Naive thymus-derived CD4-positive, alpha-beta T cell (primary cell): Measurements from ENCODE around the gene ACAN. TPM values are rescaled to one million over a fixed set of nuclear protein-coding genes. Genes with fewer than 3 reads are reported as not detected.

ENCODE experiments used
- ATAC-seq: fragments of 150-1000 bp; cut with Tn5 transposase; 2 replicates; pipeline ENCODE4 v1.10.0; 2021; ENCODE audit warnings: mild to moderate bottlenecking, moderate library complexity
- CTCF ChIA-PET: fragments of 350-600 bp; sonication (Branson Sonifier 250); formaldehyde crosslinking; loops from one replicate; lab custom pipeline; 2021; ENCODE audit warnings: antibody characterized with exemption; lab: Charles Lee
- POLR2A ChIA-PET: fragments of 350-600 bp; sonication (Branson Sonifier 250); formaldehyde crosslinking; loops from one replicate; lab custom pipeline; 2021; ENCODE audit warnings: antibody characterized with exemption, inconsistent platforms; lab: Charles Lee
- DNase-seq, 9 donors: peaks; one replicate each; pipeline versions ENCODE4 v3.0.0 to v3.0.0-alpha.2; 2020 to 2022; ENCODE audit warnings: mixed read lengths in 1 of 9
- H3K27ac ChIP-seq: one replicate; pipeline ENCODE4 v1.7.0; 2013; ENCODE audit warnings: mild to moderate bottlenecking, low read depth, low read length, moderate library complexity
- H3K27me3 ChIP-seq, 2 donors: one replicate each; pipeline ENCODE4 v1.7.0; 2013; ENCODE audit warnings: low read length in 2 of 2, mild to moderate bottlenecking in 2 of 2, moderate library complexity in 2 of 2; ENCODE audit not compliant: control insufficient read depth in 2 of 2, insufficient read depth in 2 of 2
- H3K36me3 ChIP-seq, 3 experiments: 1 replicate in 2 of 3; 2 replicates in 1 of 3; pipeline ENCODE4 v1.7.0; 2013; ENCODE audit warnings: low read length in 3 of 3, mild to moderate bottlenecking in 3 of 3, moderate library complexity in 1 of 3; ENCODE audit not compliant: insufficient read depth in 3 of 3, control insufficient read depth in 2 of 3
- H3K4me1 ChIP-seq, 2 donors: one replicate each; pipeline ENCODE4 v1.7.0; 2013; ENCODE audit warnings: low read length in 2 of 2, mild to moderate bottlenecking in 2 of 2, moderate library complexity in 1 of 2; ENCODE audit not compliant: control insufficient read depth in 2 of 2, insufficient read depth in 2 of 2
- H3K4me3 ChIP-seq: 2 replicates; pipeline ENCODE4 v1.7.0; 2013; ENCODE audit warnings: mild to moderate bottlenecking, low read length
- H3K9me3 ChIP-seq, 3 experiments: 1 replicate in 2 of 3; 2 replicates in 1 of 3; pipeline ENCODE4 v1.7.0; 2013; ENCODE audit warnings: low read length in 3 of 3; ENCODE audit not compliant: control insufficient read depth in 2 of 3
- H3K27ac Mint-ChIP-seq, 9 donors: one replicate each; pipeline ENCODE4 v1.8.0; 2020 to 2022; ENCODE audit warnings: mixed read lengths in 9 of 9, mild to moderate bottlenecking in 8 of 9, moderate library complexity in 5 of 9, inconsistent platforms in 2 of 9
- H3K27me3 Mint-ChIP-seq, 5 donors: one replicate each; pipeline ENCODE4 v1.8.0; 2021 to 2022; ENCODE audit warnings: mixed read lengths in 5 of 5, mild to moderate bottlenecking in 1 of 5
- H3K36me3 Mint-ChIP-seq, 5 donors: one replicate each; pipeline ENCODE4 v1.8.0; 2020 to 2022; ENCODE audit warnings: mixed read lengths in 5 of 5, mild to moderate bottlenecking in 3 of 5, inconsistent platforms in 1 of 5
- H3K4me1 Mint-ChIP-seq, 7 donors: one replicate each; pipeline ENCODE4 v1.8.0; 2020 to 2022; ENCODE audit warnings: mixed read lengths in 7 of 7, mild to moderate bottlenecking in 3 of 7, inconsistent platforms in 1 of 7
- H3K4me3 Mint-ChIP-seq, 10 donors: one replicate each; pipeline ENCODE4 v1.8.0; 2020 to 2022; ENCODE audit warnings: mild to moderate bottlenecking in 10 of 10, mixed read lengths in 10 of 10, moderate library complexity in 6 of 10, inconsistent platforms in 2 of 10
- H3K9me3 Mint-ChIP-seq, 11 donors: one replicate each; pipeline ENCODE4 v1.8.0; 2020 to 2022; ENCODE audit warnings: mixed read lengths in 11 of 11, mild to moderate bottlenecking in 4 of 11, inconsistent platforms in 1 of 11, moderate library complexity in 1 of 11
- intact Hi-C, 2 donors: fragments of 100-400 bp; cut with micrococcal nuclease; formaldehyde crosslinking; loops; one replicate each; pipeline ENCODE4 v1.15.1; 2023
- polyA plus RNA-seq, 2 donors: library from polyadenylated mRNA; unstranded; fragments of 300-500 nt; fragmentation: Illumina TruSeq; gene quantifications; one replicate each; pipeline ENCODE4 v1.2.3, GENCODE V29; 2021
- total RNA-seq, 6 experiments: library from RNA in 5 of 6; stranded (reverse) in 5 of 6; gene quantifications; 1 replicate in 5 of 6; 2 replicates in 1 of 6; pipeline ENCODE4 v1.2.3 and lab custom pipeline; 2021 to 2026

ACAN gene
- total and polyA plus RNA-seq, 7 experiments from 2014 or later, result 0.04 TPM; not detected in 6

DNA sequence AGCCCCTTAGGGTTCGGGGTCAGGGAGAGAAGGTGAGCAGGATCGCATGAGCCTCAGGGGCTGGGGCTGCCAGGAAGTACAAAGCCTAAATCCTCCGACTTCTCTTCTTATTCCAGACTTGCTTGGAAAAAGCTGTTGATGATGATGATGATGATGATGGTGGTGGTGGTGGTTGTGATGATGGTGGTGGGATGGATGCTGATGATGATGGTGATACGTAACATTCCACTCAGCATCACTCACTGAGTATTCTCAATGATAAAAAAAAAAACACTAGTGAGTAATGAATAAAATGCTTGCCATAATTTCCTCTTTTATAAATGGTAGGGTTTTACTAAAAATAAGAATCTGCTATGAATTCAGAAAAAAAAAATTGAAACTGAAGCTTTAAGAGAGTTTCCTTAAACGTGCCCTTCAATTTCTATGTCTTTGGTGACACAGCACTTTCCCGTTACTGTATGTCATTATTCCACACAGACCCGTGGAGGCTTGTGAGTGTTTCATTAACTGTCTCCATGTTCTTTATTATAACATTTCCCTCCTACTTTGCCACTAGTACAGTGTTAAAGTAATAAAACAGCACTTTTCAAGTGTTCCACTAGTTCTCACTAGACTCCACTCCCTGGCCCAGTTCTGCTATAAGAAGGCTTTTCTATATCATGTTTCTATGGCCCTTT is 5.4 kb upstream of the ACAN start:
- Mint-ChIP-seq H3K27ac (no peak overlapping the region), H3K4me3 (no peak overlapping the region), H3K4me1 (peaks cover 2 to 7% (median 4%) of the 10 kb centered on the region in 7 donors), H3K36me3 (peaks cover 0 to 9% (median 0%) of the 10 kb centered on the region in 5 donors), H3K27me3 (peaks cover 65 to 91% (median 78%) of the 10 kb centered on the region in 5 donors), H3K9me3 (peaks cover 0 to 1% (median 0%) of the 10 kb centered on the region in 11 donors)
- no peaks in the 10 kb centered on the region for H3K27me3 ChIP-seq
- H3K9me3 ChIP-seq, result no peaks in the 10 kb centered on the region
- ChIA-PET CTCF (no interaction called here), POLR2A (interaction anchor here (0.6 kb wide), 1 partner anchor 91 kb away, joined by 5 read pairs; no protein-coding TSS in a partner anchor)
- no peak overlapping the region for H3K4me3 ChIP-seq
- H3K4me1 ChIP-seq, result no peaks in the 10 kb centered on the region
- intact Hi-C loops, result no loop called here
- no peak for DNase-seq
- H3K36me3 ChIP-seq, result no peaks in the 10 kb centered on the region
- ATAC-seq, result no peak
- no peak overlapping the region for H3K27ac ChIP-seq

DNA sequence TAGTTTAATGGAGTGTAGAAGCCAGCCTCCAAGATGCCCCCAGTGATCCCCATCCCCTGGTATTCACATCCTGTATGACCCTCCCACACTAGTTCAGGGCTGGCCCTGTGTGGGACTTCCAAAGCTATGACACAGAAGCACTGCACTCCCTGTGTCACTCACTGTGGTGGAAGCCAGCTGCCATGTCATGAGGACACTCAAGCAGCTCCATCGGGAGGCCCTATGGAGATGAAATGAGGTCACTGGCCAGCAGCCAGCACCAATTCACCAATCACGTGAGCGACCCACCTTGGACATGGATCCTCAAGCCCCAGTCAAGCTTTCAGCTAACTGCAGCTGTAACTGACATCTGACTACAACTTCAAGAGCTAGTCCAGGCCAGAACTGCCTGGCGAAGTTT is 3.9 kb upstream of the ACAN start:
- H3K36me3 Mint-ChIP-seq, result peaks cover 0 to 9% (median 0%) of the 10 kb centered on the region in 5 donors
- no peak overlapping the region for H3K4me3 Mint-ChIP-seq
- peaks cover 58 to 85% (median 72%) of the 10 kb centered on the region in 5 donors for H3K27me3 Mint-ChIP-seq
- ChIA-PET CTCF (no interaction called here), POLR2A (no interaction called here)
- Histone ChIP-seq H3K27me3 (peaks cover 0 to 3% of the 10 kb centered on the region in 2 donors), H3K27ac (no peak overlapping the region), H3K4me1 (no peaks in the 10 kb centered on the region), H3K4me3 (no peak overlapping the region), H3K9me3 (no peaks in the 10 kb centered on the region), H3K36me3 (no peaks in the 10 kb centered on the region)
- DNase-seq (no peak), ATAC-seq (no peak)
- H3K27ac Mint-ChIP-seq, result no peak overlapping the region
- intact Hi-C loops, result no loop called here
- H3K4me1 Mint-ChIP-seq, result peaks cover 2 to 16% (median 12%) of the 10 kb centered on the region in 7 donors
- H3K9me3 Mint-ChIP-seq, result no peaks in the 10 kb centered on the region

DNA sequence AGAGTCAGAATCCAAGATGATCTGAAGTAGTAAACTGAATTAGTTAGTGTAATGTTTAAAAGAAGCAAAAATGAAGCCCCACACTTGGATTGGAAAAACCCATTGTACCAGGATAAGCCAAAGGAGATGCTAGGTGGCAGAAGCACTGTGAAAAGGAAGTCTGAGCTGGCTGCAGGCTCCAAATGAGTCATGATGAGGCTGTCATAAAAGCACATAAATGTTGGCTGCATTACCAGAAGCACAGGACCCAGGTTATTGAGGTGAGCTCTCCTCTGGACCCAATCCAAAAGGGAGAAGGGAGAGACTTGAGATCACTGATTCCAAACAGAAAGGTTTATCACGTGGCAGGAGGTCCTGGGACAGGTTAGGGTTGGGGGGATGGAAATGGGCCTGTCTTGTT is 3.2 kb upstream of the ACAN start:
- H3K4me3 Mint-ChIP-seq, result no peak overlapping the region
- Histone ChIP-seq H3K27me3 (peaks cover 0 to 5% of the 10 kb centered on the region in 2 donors), H3K9me3 (no peaks in the 10 kb centered on the region), H3K36me3 (no peaks in the 10 kb centered on the region), H3K4me1 (no peaks in the 10 kb centered on the region), H3K27ac (no peak overlapping the region), H3K4me3 (no peak overlapping the region)
- peaks cover 0 to 5% (median 0%) of the 10 kb centered on the region in 5 donors for H3K36me3 Mint-ChIP-seq
- ATAC-seq (no peak), DNase-seq (no peak)
- intact Hi-C loops, result no loop called here
- H3K27ac Mint-ChIP-seq, result no peak overlapping the region
- CTCF ChIA-PET, result no interaction called here
- peaks cover 59 to 85% (median 74%) of the 10 kb centered on the region in 5 donors for H3K27me3 Mint-ChIP-seq
- peaks cover 0 to under 1% (median 0%) of the 10 kb centered on the region in 11 donors for H3K9me3 Mint-ChIP-seq
- POLR2A ChIA-PET, result no interaction called here
- H3K4me1 Mint-ChIP-seq, result peaks cover 2 to 18% (median 13%) of the 10 kb centered on the region in 7 donors

DNA sequence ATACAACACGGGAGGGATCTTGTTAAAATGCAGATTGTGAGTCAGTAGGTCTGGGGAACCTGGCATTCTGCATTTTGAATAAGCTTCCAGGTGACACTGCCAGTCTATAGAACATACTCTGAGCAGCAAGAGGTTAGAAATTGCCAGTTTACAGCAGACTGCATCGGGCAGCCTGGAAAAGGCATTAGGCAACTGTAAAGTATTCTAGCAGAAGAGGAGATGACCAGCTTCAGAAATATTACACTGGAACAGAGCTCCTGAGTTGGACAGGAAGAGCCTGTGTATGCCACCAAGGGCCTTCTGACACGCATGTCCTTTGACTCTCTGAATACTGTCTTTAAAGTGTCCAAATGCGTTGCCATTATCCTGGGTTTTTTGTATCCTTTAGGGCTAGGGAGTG is 2.5 kb upstream of the ACAN start:
- peaks cover 0 to 7% of the 10 kb centered on the region in 2 donors for H3K27me3 ChIP-seq
- DNase-seq (no peak), ATAC-seq (no peak)
- Mint-ChIP-seq H3K27me3 (peaks cover 59 to 87% (median 80%) of the 10 kb centered on the region in 5 donors), H3K4me3 (no peak overlapping the region), H3K36me3 (peaks cover 0 to 5% (median 0%) of the 10 kb centered on the region in 5 donors), H3K9me3 (peaks cover 0 to 1% (median 0%) of the 10 kb centered on the region in 11 donors), H3K27ac (no peak overlapping the region), H3K4me1 (peaks cover 2 to 22% (median 13%) of the 10 kb centered on the region in 7 donors)
- ChIA-PET POLR2A (no interaction called here), CTCF (no interaction called here)
- H3K4me1 ChIP-seq, result no peaks in the 10 kb centered on the region
- no peaks in the 10 kb centered on the region for H3K36me3 ChIP-seq
- no peak overlapping the region for H3K27ac ChIP-seq
- H3K4me3 ChIP-seq, result no peak overlapping the region
- intact Hi-C loops, result no loop called here
- no peaks in the 10 kb centered on the region for H3K9me3 ChIP-seq

GRCh38 chr15:88802250-88802990 is 816 bp upstream of the ACAN start:
- no peak for DNase-seq
- H3K36me3 ChIP-seq, result no peaks in the 10 kb centered on the region
- H3K9me3 ChIP-seq, result no peaks in the 10 kb centered on the region
- no peak for ATAC-seq
- intact Hi-C loops, result no loop called here
- H3K27me3 ChIP-seq, result peaks cover 0 to 7% of the 10 kb centered on the region in 2 donors
- peaks cover 2 to 22% (median 13%) of the 10 kb centered on the region in 7 donors for H3K4me1 Mint-ChIP-seq
- CTCF ChIA-PET, result no interaction called here
- peak overlapping the region in 9 of 10 donors; percentile 18 to 80 (median 68) for H3K4me3 Mint-ChIP-seq
- H3K4me3 ChIP-seq, result no peak overlapping the region
- H3K27ac Mint-ChIP-seq, result no peak overlapping the region
- POLR2A ChIA-PET, result no interaction called here
- H3K9me3 Mint-ChIP-seq, result peaks cover 0 to 1% (median 0%) of the 10 kb centered on the region in 11 donors
- H3K36me3 Mint-ChIP-seq, result peaks cover 0 to 5% (median 0%) of the 10 kb centered on the region in 5 donors
- no peak overlapping the region for H3K27ac ChIP-seq
- no peaks in the 10 kb centered on the region for H3K4me1 ChIP-seq
- peaks cover 62 to 88% (median 76%) of the 10 kb centered on the region in 5 donors for H3K27me3 Mint-ChIP-seq

GRCh38 chr15:88802991-88803240 is 320 bp upstream of the ACAN start:
- Mint-ChIP-seq H3K4me3 (peak overlapping the region in 4 of 10 donors; percentile 67 to 80 (median 70)), H3K27ac (no peak overlapping the region), H3K27me3 (peaks cover 58 to 85% (median 76%) of the 10 kb centered on the region in 5 donors), H3K36me3 (peaks cover 0 to 5% (median 0%) of the 10 kb centered on the region in 5 donors), H3K9me3 (peaks cover 0 to 1% (median 0%) of the 10 kb centered on the region in 11 donors), H3K4me1 (peaks cover 2 to 22% (median 13%) of the 10 kb centered on the region in 7 donors)
- Histone ChIP-seq H3K36me3 (no peaks in the 10 kb centered on the region), H3K4me3 (no peak overlapping the region), H3K9me3 (no peaks in the 10 kb centered on the region), H3K4me1 (no peaks in the 10 kb centered on the region), H3K27ac (no peak overlapping the region), H3K27me3 (peaks cover 0 to 7% of the 10 kb centered on the region in 2 donors)
- DNase-seq, result no peak
- ChIA-PET CTCF (no interaction called here), POLR2A (no interaction called here)
- no peak for ATAC-seq
- intact Hi-C loops, result no loop called here
